A673 (cell line): ENCODE measurements around the gene SERF2.

Source experiments
- EZH2 ChIP-seq: fragments of 200-600 bp; sonication (generic); IDR thresholded peaks from 2 replicates; pipeline ENCODE4 v1.6.1; 2017; ENCODE audit warnings: borderline replicate concordance, low read depth, mild to moderate bottlenecking, mixed read lengths, antibody characterized with exemption, low read length; ENCODE audit not compliant: poor library complexity, severe bottlenecking
- TF ChIP-seq, protein P1 (sequence below): fragments of 300-800, 200-600 bp; sonication (generic); conservative IDR thresholded peaks from 2 replicates; pipeline ENCODE4 v1.5.1; 2017; ENCODE audit warnings: low read depth, mild to moderate bottlenecking, antibody characterized with exemption, low read length, moderate library complexity, mixed read lengths

DNA sequence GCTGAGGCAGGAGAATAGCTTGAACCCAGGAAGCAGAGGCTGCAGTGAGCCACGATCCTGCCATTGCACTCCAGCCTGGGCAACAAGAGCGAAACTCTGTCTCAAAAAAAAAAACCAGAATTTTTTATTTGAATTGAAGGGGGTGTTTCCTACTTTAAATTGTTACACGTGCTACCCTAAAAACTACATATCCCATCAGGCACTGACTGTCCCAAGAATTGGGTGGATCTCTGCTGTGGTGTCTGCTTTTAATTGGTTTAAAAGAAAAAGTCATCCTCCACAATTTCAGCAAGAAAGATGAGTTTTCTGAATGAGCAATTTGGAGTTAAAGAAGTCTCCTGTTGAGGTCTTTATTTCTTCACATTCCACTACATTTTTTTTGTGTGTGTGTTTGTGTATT is 43.7 kb upstream of the SERF2 start:
- TF ChIP-seq, protein P1, sequence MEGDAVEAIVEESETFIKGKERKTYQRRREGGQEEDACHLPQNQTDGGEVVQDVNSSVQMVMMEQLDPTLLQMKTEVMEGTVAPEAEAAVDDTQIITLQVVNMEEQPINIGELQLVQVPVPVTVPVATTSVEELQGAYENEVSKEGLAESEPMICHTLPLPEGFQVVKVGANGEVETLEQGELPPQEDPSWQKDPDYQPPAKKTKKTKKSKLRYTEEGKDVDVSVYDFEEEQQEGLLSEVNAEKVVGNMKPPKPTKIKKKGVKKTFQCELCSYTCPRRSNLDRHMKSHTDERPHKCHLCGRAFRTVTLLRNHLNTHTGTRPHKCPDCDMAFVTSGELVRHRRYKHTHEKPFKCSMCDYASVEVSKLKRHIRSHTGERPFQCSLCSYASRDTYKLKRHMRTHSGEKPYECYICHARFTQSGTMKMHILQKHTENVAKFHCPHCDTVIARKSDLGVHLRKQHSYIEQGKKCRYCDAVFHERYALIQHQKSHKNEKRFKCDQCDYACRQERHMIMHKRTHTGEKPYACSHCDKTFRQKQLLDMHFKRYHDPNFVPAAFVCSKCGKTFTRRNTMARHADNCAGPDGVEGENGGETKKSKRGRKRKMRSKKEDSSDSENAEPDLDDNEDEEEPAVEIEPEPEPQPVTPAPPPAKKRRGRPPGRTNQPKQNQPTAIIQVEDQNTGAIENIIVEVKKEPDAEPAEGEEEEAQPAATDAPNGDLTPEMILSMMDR: no peak
- TF ChIP-seq EZH2: no peak
